ENCODE results near the gene CREBBP.

GRCh38 chr16:3868556-3868955 is 12.0 kb downstream of the CREBBP start:
- TF ChIP-seq CTCF (IDR thresholded peaks at IDR 0.05; ENCODE audit: low read length) (no peak), EZH2 (IDR thresholded peaks at IDR 0.05; ENCODE audit: borderline replicate concordance, low read length) (no peak)
